Mucosa of stomach (tissue), 1 donor: ENCODE measurements around the gene ITPKB.
A peak's percentile ranks its signal among the peaks of the same experiment; 100 is the strongest.

Experiments
- H3K27me3 ChIP-seq: one replicate; pipeline ENCODE4 v1.7.0; 2013; ENCODE audit warnings: mild to moderate bottlenecking, low read length; ENCODE audit not compliant: control insufficient read depth, insufficient read depth
- H3K36me3 ChIP-seq: one replicate; pipeline ENCODE4 v1.7.0; 2013; ENCODE audit warnings: low read length; ENCODE audit not compliant: control insufficient read depth, insufficient read depth
- H3K4me1 ChIP-seq: one replicate; pipeline ENCODE4 v1.7.0; 2013; ENCODE audit warnings: mild to moderate bottlenecking, low read length; ENCODE audit not compliant: control insufficient read depth, insufficient read depth
- H3K4me3 ChIP-seq: one replicate; pipeline ENCODE4 v1.7.0; 2013; ENCODE audit warnings: low read length
- H3K9ac ChIP-seq: one replicate; pipeline ENCODE4 v1.7.0; 2013; ENCODE audit warnings: mild to moderate bottlenecking, low read length, moderate library complexity
- H3K9me3 ChIP-seq: one replicate; pipeline ENCODE4 v1.7.0; 2013; ENCODE audit warnings: mild to moderate bottlenecking, low read length, moderate library complexity; ENCODE audit not compliant: control insufficient read depth
- donor health status: Pancreatic carcinoma.

ITPKB gene

GRCh38 chr1:226738995-226739695 is at the start of gene ITPKB:
Gene ITPKB (minus strand): TSS chr1:226739282. CDS start chr1:226737458, 1,824 bp downstream.
- Histone ChIP-seq H3K27me3 (no peaks in the 10 kb centered on the region), H3K4me3 (peak within 1 kb of the TSS; percentile 77), H3K9ac (peak within 1 kb of the TSS; percentile 91), H3K36me3 (peaks cover 5% of the 10 kb centered on the region), H3K9me3 (no peaks in the 10 kb centered on the region), H3K4me1 (peaks cover 5% of the 10 kb centered on the region)

GRCh38 chr1:226787638-226788037 is 48.6 kb upstream of the ITPKB start:
- Histone ChIP-seq H3K27me3 (no peaks in the 10 kb centered on the region), H3K4me1 (no peaks in the 10 kb centered on the region), H3K9ac (no peak overlapping the region), H3K36me3 (no peaks in the 10 kb centered on the region), H3K4me3 (no peak overlapping the region), H3K9me3 (no peaks in the 10 kb centered on the region)

GRCh38 chr1:226787071-226787470 is 48.0 kb upstream of the ITPKB start:
- H3K27me3 ChIP-seq, result no peaks in the 10 kb centered on the region
- H3K4me3 ChIP-seq, result no peak overlapping the region
- H3K9me3 ChIP-seq, result no peaks in the 10 kb centered on the region
- H3K36me3 ChIP-seq, result no peaks in the 10 kb centered on the region
- no peaks in the 10 kb centered on the region for H3K4me1 ChIP-seq
- no peak overlapping the region for H3K9ac ChIP-seq

GRCh38 chr1:226786550-226786949 is 47.5 kb upstream of the ITPKB start:
- Histone ChIP-seq H3K4me1 (no peaks in the 10 kb centered on the region), H3K9me3 (no peaks in the 10 kb centered on the region), H3K9ac (no peak overlapping the region), H3K27me3 (no peaks in the 10 kb centered on the region), H3K36me3 (no peaks in the 10 kb centered on the region), H3K4me3 (no peak overlapping the region)

GRCh38 chr1:226785805-226786204 is 46.7 kb upstream of the ITPKB start:
- Histone ChIP-seq H3K36me3 (no peaks in the 10 kb centered on the region), H3K4me1 (no peaks in the 10 kb centered on the region), H3K4me3 (no peak overlapping the region), H3K9me3 (no peaks in the 10 kb centered on the region), H3K27me3 (no peaks in the 10 kb centered on the region), H3K9ac (no peak overlapping the region)

- H3K9ac ChIP-seq, result no peak overlapping the region
- no peaks in the 10 kb centered on the region for H3K9me3 ChIP-seq
- H3K36me3 ChIP-seq, result no peaks in the 10 kb centered on the region
- no peaks in the 10 kb centered on the region for H3K27me3 ChIP-seq
- H3K4me3 ChIP-seq, result no peak overlapping the region
- peaks cover 3% of the 10 kb centered on the region for H3K4me1 ChIP-seq
Observed at GRCh38 chr1:226784081-226785049, 45.3 kb upstream of the ITPKB start.

- Histone ChIP-seq H3K9ac (no peak overlapping the region), H3K9me3 (no peaks in the 10 kb centered on the region), H3K27me3 (no peaks in the 10 kb centered on the region), H3K4me3 (no peak overlapping the region), H3K4me1 (peaks cover 14% of the 10 kb centered on the region), H3K36me3 (no peaks in the 10 kb centered on the region)
Observed at GRCh38 chr1:226782845-226783601, 43.9 kb upstream of the ITPKB start.

GRCh38 chr1:226781937-226782609 is 43.0 kb upstream of the ITPKB start:
- Histone ChIP-seq H3K36me3 (no peaks in the 10 kb centered on the region), H3K9ac (no peak overlapping the region), H3K9me3 (no peaks in the 10 kb centered on the region), H3K4me1 (peaks cover 14% of the 10 kb centered on the region), H3K27me3 (no peaks in the 10 kb centered on the region), H3K4me3 (no peak overlapping the region)

GRCh38 chr1:226779561-226779960 is 40.5 kb upstream of the ITPKB start:
- Histone ChIP-seq H3K9me3 (no peaks in the 10 kb centered on the region), H3K9ac (no peak overlapping the region), H3K27me3 (no peaks in the 10 kb centered on the region), H3K36me3 (no peaks in the 10 kb centered on the region), H3K4me1 (peaks cover 14% of the 10 kb centered on the region), H3K4me3 (no peak overlapping the region)

GRCh38 chr1:226778657-226779058 is 39.6 kb upstream of the ITPKB start:
- Histone ChIP-seq H3K4me3 (no peak overlapping the region), H3K36me3 (no peaks in the 10 kb centered on the region), H3K9me3 (no peaks in the 10 kb centered on the region), H3K4me1 (peaks cover 14% of the 10 kb centered on the region), H3K27me3 (no peaks in the 10 kb centered on the region), H3K9ac (no peak overlapping the region)

- no peaks in the 10 kb centered on the region for H3K36me3 ChIP-seq
- no peaks in the 10 kb centered on the region for H3K27me3 ChIP-seq
- no peak overlapping the region for H3K4me3 ChIP-seq
- H3K9me3 ChIP-seq, result no peaks in the 10 kb centered on the region
- peaks cover 14% of the 10 kb centered on the region for H3K4me1 ChIP-seq
- no peak overlapping the region for H3K9ac ChIP-seq
Observed at GRCh38 chr1:226776975-226777374, 37.9 kb upstream of the ITPKB start.
